D721Med (cell line): ENCODE results near the gene C16orf86.

Source experiments
- DNase-seq: peaks from one replicate; pipeline ENCODE4 v3.0.0; 2011; ENCODE audit warnings: low spot score; ENCODE audit not compliant: insufficient read length
- FAIRE-seq: peaks from 2 replicates; lab custom pipeline; 2011; peaks lifted over from hg19 to GRCh38; lab: Jason Lieb, UNC
- CTCF ChIP-seq: IDR thresholded peaks from 2 replicates; pipeline ENCODE4 v1.5.1; 2012; ENCODE audit warnings: mild to moderate bottlenecking, control low read depth; ENCODE audit not compliant: insufficient read depth; ENCODE audit errors: missing control alignments

The C16orf86 gene

GRCh38 chr16:67702130-67702529 lies 35.5 kb downstream of the C16orf86 start:
- DNase-seq (no peak), FAIRE-seq (no peak)
- no peak for TF ChIP-seq CTCF

- FAIRE-seq (no peak), DNase-seq (no peak)
- no peak for TF ChIP-seq CTCF
These were observed 37.0 kb downstream of the C16orf86 start for GRCh38 chr16:67703626-67704025.

GRCh38 chr16:67704110-67704509 lies 37.5 kb downstream of the C16orf86 start:
- FAIRE-seq (no peak), DNase-seq (no peak)
- no peak for TF ChIP-seq CTCF

GRCh38 chr16:67707210-67707609 lies 40.6 kb downstream of the C16orf86 start:
- DNase-seq (no peak), FAIRE-seq (no peak)
- TF ChIP-seq CTCF: no peak

GRCh38 chr16:67707790-67708189 lies 41.2 kb downstream of the C16orf86 start:
- TF ChIP-seq CTCF: no peak
- no peak for DNase-seq
- FAIRE-seq: no peak

- FAIRE-seq (no peak), DNase-seq (no peak)
- TF ChIP-seq CTCF: no peak
These were observed 41.8 kb downstream of the C16orf86 start for GRCh38 chr16:67708368-67708771.

- TF ChIP-seq CTCF: no peak
- FAIRE-seq: no peak
- DNase-seq: no peak
These were observed 42.4 kb downstream of the C16orf86 start for GRCh38 chr16:67709050-67709449.
